HG03571 (cell line): ENCODE measurements around the gene UBA5.

Source experiments
- ATAC-seq: cut with Tn5 transposase; IDR thresholded peaks from one replicate; pipeline ENCODE4 v1.9.1; 2021; ENCODE audit not compliant: unreplicated experiment

Gene UBA5

DNA sequence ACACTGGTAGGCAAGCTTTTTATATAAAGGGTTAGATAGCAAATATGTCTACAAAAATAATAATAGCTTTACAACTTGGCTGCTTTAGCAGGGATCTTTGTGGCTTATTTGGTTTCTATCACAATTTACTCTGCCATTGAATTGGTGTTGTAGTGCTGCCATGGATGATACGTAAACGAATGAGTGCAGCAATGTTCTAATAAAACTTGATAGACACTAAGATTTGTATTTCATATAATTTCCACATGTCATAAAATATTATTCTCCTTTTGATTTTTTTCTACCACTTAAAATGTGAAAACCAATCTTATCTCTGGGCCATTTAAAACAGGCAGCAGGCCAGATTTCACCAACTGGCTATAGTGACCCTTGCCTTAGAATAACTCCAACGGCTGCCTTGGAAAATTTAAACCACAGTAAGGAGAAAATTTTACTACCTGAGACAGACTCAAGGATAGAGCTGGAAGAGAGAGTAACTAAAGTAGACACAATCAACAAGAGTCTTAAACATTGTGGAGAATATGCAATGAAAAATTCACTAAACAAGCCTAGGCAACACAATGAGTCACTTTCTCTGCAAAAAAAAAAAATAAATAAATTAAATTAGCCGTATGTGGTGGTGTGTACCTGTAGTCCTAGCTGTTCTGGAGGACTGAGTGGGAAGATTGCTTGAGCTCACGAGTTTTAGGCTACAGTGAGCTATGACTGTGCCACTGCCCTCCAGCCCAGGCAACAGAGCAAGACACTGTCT lies 54.0 kb downstream of the UBA5 start:
- ATAC-seq: no peak

DNA sequence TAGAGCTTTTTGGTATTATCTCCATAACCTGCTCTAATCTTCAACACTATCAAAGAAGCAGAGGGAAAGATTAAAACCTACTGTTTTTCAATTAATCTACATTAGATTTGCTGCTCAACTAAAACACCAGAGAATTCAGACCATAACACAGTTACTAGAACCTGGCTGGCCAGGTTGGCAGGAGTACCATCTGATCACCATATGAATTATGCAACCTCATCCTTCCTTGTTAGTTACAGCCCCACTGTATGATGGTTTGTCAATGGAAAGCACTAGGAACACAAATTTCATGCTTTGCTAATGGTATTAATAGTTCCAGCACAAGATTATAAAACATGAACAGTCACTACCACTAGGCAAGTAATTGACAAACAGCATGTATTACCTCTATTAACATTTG lies 56.2 kb downstream of the UBA5 start:
- ATAC-seq: no peak

DNA sequence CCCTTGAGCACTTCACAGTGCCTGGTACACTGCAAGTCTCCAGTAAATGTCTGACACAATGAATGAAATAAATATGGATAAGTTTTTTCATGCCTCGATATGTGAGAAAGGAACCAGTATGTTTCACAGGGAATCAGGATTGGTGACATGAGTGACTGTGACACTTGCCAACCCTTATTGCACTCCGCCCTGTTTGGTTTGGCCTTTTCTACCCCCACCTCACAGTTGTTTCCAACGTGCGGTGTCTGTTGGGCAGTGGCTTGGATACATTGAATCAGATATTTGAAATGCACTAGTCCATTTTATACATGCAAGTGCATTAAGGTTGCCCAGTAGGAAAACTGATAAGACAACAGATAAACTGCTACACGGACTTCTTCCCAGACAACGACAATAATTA lies 60.1 kb downstream of the UBA5 start:
- no peak for ATAC-seq

DNA sequence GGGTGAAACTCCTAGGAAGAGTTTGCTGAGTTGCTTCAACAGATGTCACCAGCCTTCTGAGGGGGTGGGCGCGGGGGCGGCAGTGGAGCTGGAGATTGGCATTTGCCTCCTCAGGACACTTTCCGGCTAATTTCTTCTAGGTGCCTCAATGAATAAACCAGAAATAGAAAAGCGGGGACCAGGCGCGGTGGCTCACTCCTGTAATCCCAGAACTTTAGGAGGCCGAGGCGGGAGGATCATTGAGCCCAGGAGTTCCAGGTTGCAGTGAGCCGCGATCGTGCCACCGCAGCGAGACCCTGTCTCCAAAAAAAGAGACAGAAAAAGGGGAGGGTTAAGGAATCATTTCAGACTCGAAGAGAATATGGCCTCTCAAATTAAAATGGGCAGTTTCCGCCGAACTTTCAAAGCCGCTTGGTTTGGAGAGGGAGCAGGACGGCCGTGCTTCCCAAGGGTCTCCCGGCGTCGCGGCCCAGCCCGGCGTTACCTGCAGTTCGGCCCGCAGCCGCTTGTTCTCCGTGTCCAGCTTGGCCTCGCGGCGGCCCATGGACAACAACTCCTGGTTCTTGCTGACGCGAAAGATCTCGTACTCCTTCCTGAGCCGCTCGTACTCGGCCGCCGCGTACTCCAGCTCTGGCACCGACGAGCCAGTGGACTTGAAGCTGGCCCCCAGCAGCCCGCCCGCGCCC lies 61.5 kb downstream of the UBA5 start:
- ATAC-seq: no peak

DNA sequence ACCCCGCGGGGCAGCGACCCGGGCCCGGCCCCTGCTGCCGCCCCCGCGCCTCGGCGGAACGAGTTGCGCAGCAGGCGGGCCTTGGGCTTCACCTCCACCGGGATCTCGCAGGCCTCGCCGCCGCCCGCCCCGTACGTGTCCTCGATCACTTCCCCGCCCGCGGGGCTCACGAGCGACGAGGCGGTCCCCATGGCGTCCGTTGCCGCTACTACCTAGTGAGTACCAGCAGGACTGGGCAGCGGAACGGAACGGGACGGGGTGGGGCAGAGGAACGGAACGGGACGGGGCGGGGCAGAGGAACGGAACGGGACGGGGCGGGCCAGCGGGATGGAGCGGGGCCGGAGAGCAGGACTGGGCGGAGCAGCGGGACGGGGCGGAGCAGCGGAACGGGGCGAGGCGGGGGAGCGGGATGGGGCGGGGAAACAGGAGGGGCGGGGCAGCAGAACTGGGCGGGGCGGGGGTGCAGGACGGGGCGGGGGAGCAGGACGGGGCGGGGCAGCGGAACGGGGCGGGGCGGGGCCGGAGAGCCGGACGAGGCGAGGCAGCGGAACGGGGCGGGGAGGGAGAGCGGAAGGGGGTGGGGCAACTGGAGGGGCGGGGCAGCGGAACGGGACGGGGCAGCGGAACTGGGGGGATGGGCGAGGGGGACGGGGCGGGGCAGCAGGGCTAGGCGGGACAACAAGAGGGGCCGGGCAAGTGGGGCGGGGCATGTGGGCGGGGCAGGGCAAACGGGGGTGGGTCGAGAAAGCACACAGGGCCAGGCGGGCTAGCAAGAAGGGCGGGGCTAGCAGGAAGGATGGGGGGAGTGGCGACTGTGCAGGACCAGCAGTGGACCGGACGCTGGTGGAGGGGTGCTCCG lies 62.3 kb downstream of the UBA5 start, which contains the start of gene NPHP3:
Gene NPHP3 (minus strand): TSS at position 245 of the 859 bp plus-strand sequence. CDS start 54 bp downstream, at position 191.
- ATAC-seq: peak; percentile 82

DNA sequence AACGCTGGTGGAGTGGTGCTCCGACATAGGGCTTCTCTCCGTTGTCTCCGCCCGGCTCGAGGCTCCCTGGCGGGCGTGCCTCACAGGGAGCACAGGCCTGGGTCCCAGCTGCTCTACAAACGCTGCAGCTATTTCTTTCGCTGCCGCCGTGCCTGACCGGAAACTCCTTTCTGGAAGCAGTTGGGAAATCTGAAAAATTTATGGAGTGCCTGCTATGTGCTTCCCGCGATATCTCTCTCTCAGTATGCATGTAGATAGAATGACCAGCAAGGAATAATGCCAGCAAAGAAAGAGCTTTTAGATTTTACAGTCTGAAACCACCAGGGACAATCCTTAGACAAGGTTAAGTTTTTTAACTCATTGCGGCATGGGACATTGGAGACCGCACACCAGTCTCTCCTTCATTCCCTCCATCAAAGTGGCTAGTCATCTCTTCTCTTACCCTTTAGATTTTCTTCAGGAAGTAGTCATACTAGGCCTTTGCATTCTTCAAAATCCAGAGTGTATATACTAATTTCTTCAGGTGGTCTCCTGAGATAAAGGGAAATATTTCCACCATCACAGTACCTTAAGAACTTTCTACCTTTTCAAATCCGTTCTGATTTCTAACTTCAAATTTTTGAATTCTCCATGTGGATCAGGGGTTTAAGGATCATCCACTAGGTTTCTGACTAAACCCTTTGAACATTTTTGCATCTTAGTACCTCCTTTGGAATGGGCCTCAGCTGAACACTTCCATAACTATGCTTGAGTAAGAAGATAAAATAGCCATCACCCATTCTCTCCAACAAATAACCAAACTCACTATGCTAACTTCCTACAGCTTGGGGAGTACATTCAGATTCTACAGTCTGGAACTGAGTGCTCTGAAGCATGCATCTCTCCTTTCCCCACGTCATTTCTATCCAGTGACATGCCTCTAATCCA lies 63.2 kb downstream of the UBA5 start:
- ATAC-seq: no peak

DNA sequence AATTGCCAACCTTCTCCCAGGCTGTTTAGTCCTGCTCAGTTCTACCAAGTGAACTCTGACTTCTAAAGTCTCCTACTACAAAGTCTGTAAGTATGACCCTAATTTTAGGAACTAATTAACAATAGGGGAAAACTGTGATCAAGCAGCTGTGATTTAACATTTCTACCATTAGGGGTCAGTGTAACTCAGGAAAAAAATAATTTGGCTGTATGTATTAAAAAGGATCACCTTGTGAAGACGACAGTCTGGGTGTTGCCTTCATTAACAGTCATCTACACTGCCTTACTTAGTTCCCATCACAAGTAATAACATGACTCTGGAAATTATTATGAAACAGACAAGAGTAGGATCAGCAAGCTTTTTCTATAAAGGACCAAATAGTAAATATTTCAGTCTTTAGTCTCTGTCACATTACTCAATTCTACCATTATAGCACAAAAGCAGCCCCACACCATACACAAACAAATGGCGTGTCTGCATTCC lies 66.3 kb downstream of the UBA5 start:
- ATAC-seq: no peak
